ENCODE results near the gene NOX1.

The NOX1 gene

GRCh38 chrX:100874325-100874724 lies at the start of gene NOX1:
Gene NOX1 (minus strand): TSS chrX:100874359. CDS start chrX:100874139, 220 bp downstream.
- DNase-seq, result no peak

- no peak for DNase-seq
Observed at GRCh38 chrX:100915562-100915961, 41.4 kb upstream of the NOX1 start.

DNA sequence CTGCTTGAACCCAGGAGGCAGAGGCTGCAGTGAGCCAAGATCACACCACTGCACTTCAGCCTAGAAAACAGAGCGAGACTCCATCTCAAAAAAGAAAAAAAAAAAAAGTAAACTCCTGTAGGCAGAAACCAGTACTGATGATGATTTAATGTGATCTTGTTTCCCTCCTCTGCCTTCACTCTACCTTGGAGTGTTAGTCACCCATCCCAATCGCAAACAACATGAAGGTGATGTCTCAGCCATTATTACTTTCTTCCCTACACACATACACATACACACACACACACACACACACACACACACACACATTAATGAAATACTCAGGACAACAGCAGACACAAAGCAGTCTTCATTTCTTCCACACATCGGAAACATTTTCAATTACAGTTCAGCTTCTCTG lies 39.0 kb upstream of the NOX1 start:
- no peak for DNase-seq

GRCh38 chrX:100911731-100912130 lies 37.6 kb upstream of the NOX1 start:
- DNase-seq, result no peak

GRCh38 chrX:100905620-100906019 lies 31.5 kb upstream of the NOX1 start:
- no peak for DNase-seq

DNA sequence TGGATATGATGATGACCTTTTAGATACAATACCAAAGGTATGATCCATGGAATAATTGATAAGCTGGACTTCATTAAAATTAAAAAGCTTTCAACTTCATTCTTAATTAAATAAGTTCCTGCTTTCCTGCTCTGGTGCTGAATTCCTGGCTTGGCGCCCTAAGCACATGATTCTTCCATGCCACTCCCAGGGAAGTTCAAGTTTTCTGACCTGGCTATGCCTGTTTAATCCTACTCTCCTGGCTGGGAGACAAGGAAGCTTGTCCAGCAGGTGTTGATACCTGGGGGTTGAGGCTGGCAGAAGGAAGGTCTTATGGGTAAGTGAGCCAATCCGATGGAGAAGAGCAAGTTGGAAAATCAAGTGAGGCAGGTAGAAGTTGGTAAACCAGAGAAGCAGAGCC lies 30.3 kb upstream of the NOX1 start:
- DNase-seq, result no peak

- DNase-seq, result peak; percentile 17
Observed at GRCh38 chrX:100895365-100896075, 21.4 kb upstream of the NOX1 start.

- no peak for DNase-seq
Observed at GRCh38 chrX:100883654-100884053, 9.5 kb upstream of the NOX1 start.

GRCh38 chrX:100880368-100880767 lies 6.2 kb upstream of the NOX1 start:
- DNase-seq, result no peak

DNA sequence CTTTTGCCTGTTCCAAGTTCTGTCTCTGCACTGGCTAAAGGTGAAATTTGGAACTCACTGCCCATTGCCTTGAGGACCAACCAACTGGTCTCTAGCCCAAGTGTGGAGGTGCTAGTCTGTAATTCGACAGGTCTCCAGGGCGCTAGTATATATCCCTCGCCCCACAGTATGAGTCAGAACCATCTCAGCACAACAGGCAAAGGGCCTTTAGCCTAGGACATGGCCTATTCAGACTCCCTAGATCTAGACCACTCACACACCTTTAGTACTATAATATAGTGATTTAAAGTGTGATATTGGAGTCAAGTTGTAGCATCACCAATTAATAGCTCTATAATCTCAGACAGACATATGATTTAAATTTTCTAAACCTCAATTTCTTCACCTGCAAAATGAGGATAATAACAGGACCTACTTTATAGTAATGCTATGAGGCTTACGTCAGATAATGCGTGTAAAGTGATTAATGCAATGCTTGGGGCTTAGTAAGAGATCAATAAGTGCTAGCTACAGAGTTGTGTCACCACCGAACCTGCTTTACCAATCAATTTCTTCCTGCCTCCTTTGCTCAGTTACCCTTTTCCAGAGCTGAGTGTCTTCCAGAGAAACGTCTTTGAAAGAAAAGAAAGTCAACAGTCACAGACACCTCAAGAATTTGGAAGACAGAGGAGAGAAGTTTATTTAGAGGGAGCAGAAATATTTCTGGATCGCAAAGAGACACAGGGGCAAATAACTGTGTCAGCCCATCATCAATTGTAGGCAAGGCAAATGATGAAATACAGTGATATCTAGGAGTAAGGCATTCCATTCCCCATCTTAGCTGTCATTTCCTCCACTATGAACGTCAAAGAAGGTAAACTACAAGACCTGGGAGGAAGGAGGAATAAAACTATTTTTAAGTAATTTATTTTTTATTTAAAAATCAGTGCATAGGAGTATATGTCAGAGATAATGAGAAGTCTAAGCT lies 2.3 kb downstream of the NOX1 start:
- DNase-seq, result no peak

DNA sequence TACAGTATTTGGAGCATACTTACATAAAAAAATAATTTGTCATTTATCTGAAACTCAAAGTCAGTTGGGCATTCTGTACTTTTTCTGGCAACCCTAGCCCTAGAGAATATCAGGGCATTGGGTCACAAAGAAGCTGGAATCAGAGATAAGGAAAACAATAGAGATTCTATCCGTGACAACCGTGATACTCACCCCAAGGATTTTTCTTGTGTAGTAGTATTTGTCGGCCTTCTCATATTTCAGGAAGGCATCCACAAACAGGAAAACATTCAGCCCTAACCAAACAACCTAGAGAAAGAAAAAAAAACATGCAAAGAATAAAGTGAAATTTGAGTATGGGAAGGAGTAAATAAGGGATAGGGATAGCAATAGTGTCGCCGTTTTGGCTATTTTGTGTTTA lies 3.6 kb downstream of the NOX1 start:
- no peak for DNase-seq

- DNase-seq, result no peak
Observed at GRCh38 chrX:100868273-100868672, 5.9 kb downstream of the NOX1 start.

GRCh38 chrX:100864657-100865391 lies 9.3 kb downstream of the NOX1 start:
- no peak for DNase-seq

- no peak for DNase-seq
Observed at GRCh38 chrX:100863326-100863864, 10.8 kb downstream of the NOX1 start.

DNA sequence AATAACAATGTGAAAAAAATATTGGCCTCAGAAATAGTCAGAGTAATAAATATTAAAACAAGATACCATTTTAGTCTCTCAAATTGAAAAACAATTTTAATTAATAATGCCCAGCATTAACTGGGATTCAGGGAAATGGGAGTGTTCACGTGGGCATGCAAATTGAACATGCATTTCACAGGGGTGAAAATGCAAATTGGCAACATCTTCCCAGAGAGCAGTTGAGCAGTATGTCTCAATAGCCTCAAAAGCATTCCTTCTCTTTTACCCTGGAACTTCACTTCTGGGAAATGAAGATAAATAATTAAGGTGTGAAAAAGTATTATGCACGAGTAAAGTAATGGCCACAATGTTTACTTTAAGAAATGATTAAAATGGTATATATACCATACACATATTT lies 21.3 kb downstream of the NOX1 start:
- DNase-seq, result no peak

- no peak for DNase-seq
Observed at GRCh38 chrX:100850317-100850716, 23.8 kb downstream of the NOX1 start.

- no peak for DNase-seq
Observed at GRCh38 chrX:100831219-100831946, 42.8 kb downstream of the NOX1 start.

DNA sequence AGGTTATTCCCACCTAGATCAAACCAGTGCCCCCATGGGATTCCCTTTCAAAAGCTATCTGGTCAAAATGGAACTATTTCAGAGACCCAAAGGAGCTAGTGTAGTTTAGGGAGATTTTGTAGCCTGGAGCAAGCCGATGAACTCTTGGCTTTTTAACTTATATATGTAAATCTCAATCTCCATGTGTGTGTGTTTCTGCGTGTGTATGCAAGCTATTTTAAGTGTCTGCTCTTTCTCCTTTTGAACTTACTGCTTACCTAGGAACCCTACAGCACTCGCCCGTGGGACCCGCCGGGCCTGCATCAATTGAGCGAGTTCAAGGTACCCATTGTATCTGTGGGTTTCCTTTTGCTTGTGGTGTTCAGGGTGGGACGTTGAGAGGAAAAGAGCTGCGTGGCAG lies 43.6 kb downstream of the NOX1 start:
- DNase-seq, result no peak

DNA sequence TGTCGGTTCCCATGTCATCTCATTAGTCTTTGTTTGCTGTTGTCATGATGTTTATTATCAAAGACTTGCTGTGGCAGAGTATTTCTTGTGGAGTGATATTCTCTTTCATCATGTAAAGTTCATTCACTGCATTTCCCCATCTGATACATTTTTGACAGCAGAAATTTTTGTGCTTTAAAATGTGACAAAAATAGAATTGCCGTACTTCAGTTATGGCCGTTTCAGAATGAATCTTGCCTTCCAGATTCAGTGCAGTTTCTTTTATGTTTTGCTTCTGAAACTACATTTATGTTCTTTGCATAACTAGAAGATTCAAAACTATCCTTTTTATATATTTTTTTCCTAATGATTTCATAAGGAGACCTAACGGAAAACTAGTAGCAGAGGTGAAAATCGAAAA lies 44.0 kb downstream of the NOX1 start:
- DNase-seq, result no peak

DNA sequence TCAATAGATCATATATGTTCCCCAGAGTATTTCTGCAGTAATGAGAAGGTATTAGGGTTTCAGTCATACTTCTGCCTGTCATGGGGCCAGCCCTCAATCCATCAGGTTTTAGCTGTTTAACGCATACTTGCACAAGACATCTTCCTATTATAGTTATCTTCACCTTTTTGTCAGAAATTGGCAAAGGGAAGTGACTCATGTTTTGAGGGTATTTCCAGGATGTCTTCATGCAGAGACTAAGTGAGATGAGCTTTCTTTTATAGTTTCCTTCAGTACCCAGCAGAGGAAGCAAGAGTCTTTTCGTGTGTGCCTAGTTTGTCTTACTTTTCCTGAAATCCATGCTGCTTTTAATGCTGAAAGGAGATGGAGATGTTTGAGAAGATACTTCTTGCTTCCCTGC lies 44.4 kb downstream of the NOX1 start:
- DNase-seq, result peak; percentile 18

DNA sequence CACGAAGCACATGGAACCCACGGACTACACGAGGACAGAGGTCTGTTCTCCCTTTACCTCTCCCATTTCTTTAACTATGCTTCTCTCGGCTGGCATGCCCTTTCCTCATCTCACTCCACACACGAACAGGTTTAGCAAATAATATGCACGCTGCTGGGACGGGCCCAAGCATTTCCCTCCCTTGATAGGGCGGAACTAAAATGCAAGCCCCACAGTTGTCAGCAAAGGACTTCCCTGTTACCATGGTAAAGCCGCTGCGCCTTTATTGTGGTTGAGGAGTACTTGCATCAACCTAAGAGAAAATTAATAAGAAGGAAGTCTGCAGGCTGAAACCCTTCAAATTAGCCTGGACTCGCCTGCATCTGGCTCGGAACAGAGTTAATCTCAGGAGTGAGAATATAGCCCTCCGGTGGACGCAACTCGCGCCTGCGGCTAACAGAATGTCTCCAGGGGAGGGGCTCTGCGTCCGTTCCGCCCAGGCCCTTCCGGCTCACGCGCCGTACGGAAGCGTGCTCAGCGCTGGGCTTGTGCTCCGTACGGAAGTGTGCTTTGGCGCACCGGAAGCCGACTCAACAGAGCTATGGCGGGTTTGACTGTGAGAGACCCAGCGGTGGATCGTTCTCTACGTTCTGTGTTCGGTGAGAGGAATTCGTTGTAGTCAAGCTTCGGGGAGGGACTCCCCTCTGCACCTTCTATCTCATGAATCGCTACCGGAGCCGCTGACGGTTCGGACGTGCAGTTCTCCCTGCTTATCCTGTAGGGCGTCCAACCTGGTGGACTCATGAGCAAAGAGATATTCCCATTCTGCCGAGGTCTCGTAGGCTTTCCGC lies 54.1 kb downstream of the NOX1 start, which contains the start of gene CSTF2:
TSS of gene CSTF2 (plus strand) at position 555 of the 830 bp plus-strand sequence. CDS start at position 581, 26 bp downstream.
- peak; percentile 80 for DNase-seq

DNA sequence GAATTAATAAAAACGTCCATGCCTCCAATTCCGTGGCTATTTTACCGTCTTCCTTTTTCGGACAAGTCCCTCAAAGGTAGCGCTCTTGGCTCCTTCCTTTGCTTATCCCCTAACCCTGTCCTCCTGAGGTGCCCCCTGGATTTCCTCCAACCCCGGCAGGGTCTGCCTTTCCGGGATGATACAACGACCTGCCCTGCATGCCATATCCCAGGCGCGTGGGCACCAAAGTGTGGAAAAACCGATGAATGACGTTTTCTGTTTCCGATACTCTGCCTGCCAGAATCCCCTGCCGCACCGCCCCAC lies 54.7 kb downstream of the NOX1 start:
- DNase-seq, result no peak
